H1 (cell line): ENCODE results near the gene FSTL4. TPM values are rescaled to one million over a fixed set of nuclear protein-coding genes. Genes with fewer than 3 reads are reported as not detected.
A peak's percentile ranks its signal among the peaks of the same experiment; 100 is the strongest.

ENCODE experiments used
- CTCF ChIA-PET: fragments of 300-600 bp; sonication (Branson Sonifier 250); formaldehyde crosslinking; loops from one replicate; lab custom pipeline; 2021; ENCODE audit not compliant: partially characterized antibody; lab: Charles Lee
- POLR2A ChIA-PET: fragments of 300-600 bp; sonication (Branson Sonifier 250); formaldehyde crosslinking; loops from one replicate; lab custom pipeline; 2021; ENCODE audit warnings: inconsistent platforms; ENCODE audit not compliant: partially characterized antibody; lab: Charles Lee
- DNase-seq, 2 experiments: peaks; one replicate each; pipeline versions ENCODE4 v3.0.0 to v3.0.0-alpha.2; 2010 to 2022; ENCODE audit warnings: low spot score in 2 of 2, low read depth in 1 of 2, mixed read lengths in 1 of 2
- FAIRE-seq: peaks from 2 replicates; lab custom pipeline; 2011; peaks lifted over from hg19 to GRCh38; lab: Jason Lieb, UNC
- H2AFZ ChIP-seq: 2 replicates; pipeline ENCODE4 v1.8.1; 2012; ENCODE audit warnings: low read length, inconsistent platforms
- H2AK5ac ChIP-seq: 2 replicates; pipeline ENCODE4 v1.6.1; 2013; ENCODE audit warnings: low read depth, low read length
- H2BK120ac ChIP-seq: replicated peaks from 2 replicates; pipeline ENCODE3; 2013; ENCODE audit warnings: low read depth, low read length, inconsistent platforms
- H2BK12ac ChIP-seq: 2 replicates; pipeline ENCODE4 v1.6.1; 2013; ENCODE audit warnings: low read depth, low read length
- H2BK15ac ChIP-seq: 2 replicates; pipeline ENCODE4 v1.6.1; 2013; ENCODE audit warnings: low read length
- H2BK20ac ChIP-seq: 2 replicates; pipeline ENCODE4 v1.6.1; 2013; ENCODE audit warnings: low read length
- H2BK5ac ChIP-seq: 2 replicates; pipeline ENCODE4 v1.6.1; 2013; ENCODE audit warnings: low read depth, low read length
- H3K14ac ChIP-seq: 2 replicates; pipeline ENCODE4 v1.6.1; 2013; ENCODE audit warnings: inconsistent platforms; ENCODE audit not compliant: insufficient read length
- H3K18ac ChIP-seq: 2 replicates; pipeline ENCODE4 v1.6.1; 2013; ENCODE audit warnings: low read length; ENCODE audit errors: extremely low read depth
- H3K23ac ChIP-seq: 2 replicates; pipeline ENCODE4 v1.6.1; 2013; ENCODE audit warnings: inconsistent platforms; ENCODE audit not compliant: insufficient read length
- H3K23me2 ChIP-seq: 2 replicates; pipeline ENCODE4 v1.6.1; 2013; ENCODE audit warnings: low read depth, low read length
- H3K27ac ChIP-seq: 2 replicates; pipeline ENCODE4 v1.6.1; 2011; ENCODE audit warnings: low read depth, low read length, inconsistent platforms
- H3K27me3 ChIP-seq, 4 experiments: replicated peaks in 1 of 4; 1 replicate in 1 of 4; 2 replicates in 3 of 4; pipeline versions ENCODE4 v1.6.1 to v1.8.1; 2011 to 2013; ENCODE audit warnings: low read length in 3 of 4, mild to moderate bottlenecking in 3 of 4, inconsistent platforms in 2 of 4, mixed read lengths in 2 of 4, moderate library complexity in 1 of 4; ENCODE audit not compliant: control insufficient read depth in 3 of 4, insufficient read depth in 3 of 4; ENCODE audit errors: extremely low read depth in 1 of 4
- H3K36me3 ChIP-seq, 4 experiments: 2 replicates each; pipeline versions ENCODE4 v1.6.1 to v1.8.1; 2011 to 2013; ENCODE audit warnings: mild to moderate bottlenecking in 4 of 4, low read length in 3 of 4, moderate library complexity in 2 of 4, control low read depth in 1 of 4, inconsistent platforms in 1 of 4; ENCODE audit not compliant: insufficient read depth in 4 of 4, control insufficient read depth in 2 of 4
- H3K4ac ChIP-seq: replicated peaks from 2 replicates; pipeline ENCODE3; 2013; ENCODE audit warnings: low read length, low read depth, mixed read lengths, inconsistent platforms; ENCODE audit not compliant: insufficient read length
- H3K4me1 ChIP-seq, 4 experiments: replicated peaks in 1 of 4; 1 replicate in 1 of 4; 2 replicates in 3 of 4; pipeline versions ENCODE4 v1.6.1 to v1.8.1; 2011 to 2013; ENCODE audit warnings: low read length in 3 of 4, inconsistent platforms in 2 of 4, mixed read lengths in 1 of 4; ENCODE audit not compliant: insufficient read depth in 4 of 4, control insufficient read depth in 3 of 4
- H3K4me2 ChIP-seq, 2 experiments: 2 replicates each; pipeline versions ENCODE4 v1.6.1 to v1.8.1; 2011 to 2013; ENCODE audit warnings: low read depth in 2 of 2, low read length in 2 of 2, control low read depth in 1 of 2, inconsistent platforms in 1 of 2, mild to moderate bottlenecking in 1 of 2; ENCODE audit not compliant: insufficient read depth in 1 of 2
- H3K4me3 ChIP-seq, 4 experiments: fragments of 200-600, 300-600 bp in 1 of 4; sonication (generic), shearing (Covaris generic), sonication (Bioruptor Twin) in 1 of 4; 2 replicates each; pipeline versions ENCODE4 v1.5.1 to v1.8.1; 2011 to 2016; ENCODE audit warnings: low read length in 4 of 4, low read depth in 3 of 4, control low read depth in 2 of 4, inconsistent platforms in 2 of 4, mild to moderate bottlenecking in 2 of 4, mixed read lengths in 1 of 4, moderate library complexity in 1 of 4; ENCODE audit not compliant: insufficient read depth in 2 of 4; ENCODE audit errors: extremely low read depth in 1 of 4
- H3K56ac ChIP-seq: replicated peaks from 2 replicates; pipeline ENCODE3; 2013; ENCODE audit warnings: low read depth, mild to moderate bottlenecking, mixed read lengths, low read length, inconsistent platforms; ENCODE audit not compliant: insufficient read length
- H3K79me1 ChIP-seq: 2 replicates; pipeline ENCODE4 v1.6.1; 2013; ENCODE audit warnings: low read depth, low read length, control low read depth
- H3K79me2 ChIP-seq, 2 experiments: 2 replicates each; pipeline versions ENCODE4 v1.6.1 to v1.8.1; 2012 to 2013; ENCODE audit warnings: low read length in 2 of 2, mild to moderate bottlenecking in 2 of 2, inconsistent platforms in 1 of 2; ENCODE audit not compliant: insufficient read depth in 2 of 2, control insufficient read depth in 1 of 2
- H3K9ac ChIP-seq, 4 experiments: replicated peaks in 1 of 4; 1 replicate in 1 of 4; 2 replicates in 3 of 4; pipeline versions ENCODE4 v1.6.1 to v1.8.1; 2011 to 2013; ENCODE audit warnings: low read depth in 3 of 4, low read length in 3 of 4, control low read depth in 2 of 4, mild to moderate bottlenecking in 2 of 4, moderate library complexity in 2 of 4, inconsistent platforms in 1 of 4; ENCODE audit errors: extremely low read depth in 1 of 4
- H3K9me3 ChIP-seq, 2 experiments: 2 replicates each; pipeline versions ENCODE4 v1.6.1 to v1.8.1; 2012 to 2013; ENCODE audit warnings: mild to moderate bottlenecking in 2 of 2, moderate library complexity in 2 of 2, control low read depth in 1 of 2, inconsistent platforms in 1 of 2, low read depth in 1 of 2, low read length in 1 of 2, mixed read lengths in 1 of 2; ENCODE audit not compliant: insufficient read depth in 2 of 2
- H4K20me1 ChIP-seq, 2 experiments: replicated peaks in 1 of 2; 2 replicates each; pipeline versions ENCODE3 to v1.8.1; 2011 to 2013; ENCODE audit warnings: inconsistent platforms in 2 of 2, low read length in 2 of 2, mild to moderate bottlenecking in 1 of 2; ENCODE audit not compliant: insufficient read depth in 2 of 2, control insufficient read depth in 1 of 2
- H4K5ac ChIP-seq: 2 replicates; pipeline ENCODE4 v1.6.1; 2013; ENCODE audit warnings: low read length, low read depth, mixed read lengths, inconsistent platforms; ENCODE audit not compliant: insufficient read length
- H4K8ac ChIP-seq: 2 replicates; pipeline ENCODE4 v1.8.0; 2013; ENCODE audit warnings: mild to moderate bottlenecking, moderate library complexity, low read length, inconsistent platforms; ENCODE audit not compliant: insufficient read depth; ENCODE audit errors: extremely low read depth
- H4K91ac ChIP-seq: replicated peaks from 2 replicates; pipeline ENCODE3; 2013; ENCODE audit warnings: low read length, mixed read lengths, inconsistent platforms; ENCODE audit not compliant: insufficient read length
- CHD1 ChIP-seq: IDR thresholded peaks from 2 replicates; pipeline ENCODE4 v1.6.1; 2012; ENCODE audit warnings: low read depth, low read length, improper control_type of control experiment
- EZH2 ChIP-seq: fragments of 200-600 bp; sonication (generic); IDR thresholded peaks from 2 replicates; pipeline ENCODE4 v1.7.1; 2012; ENCODE audit warnings: low read depth, mild to moderate bottlenecking, moderate library complexity, low read length, inconsistent platforms; ENCODE audit not compliant: severe bottlenecking
- HDAC6 ChIP-seq: IDR thresholded peaks from one replicate; pipeline ENCODE4 v1.7.1; 2012; ENCODE audit warnings: low read depth, mild to moderate bottlenecking, inconsistent platforms, low read length, moderate library complexity
- KDM1A ChIP-seq: fragments of 200-600, 300-600 bp; sonication (generic); IDR thresholded peaks from 2 replicates; pipeline ENCODE4 v1.7.1; 2016; ENCODE audit warnings: mild to moderate bottlenecking, low read length, borderline replicate concordance
- NRF1 ChIP-seq: IDR thresholded peaks from 2 replicates; pipeline ENCODE4 v1.6.1; 2011; ENCODE audit warnings: mild to moderate bottlenecking, low read depth, low read length, improper control_type of control experiment
- SIN3A ChIP-seq, 2 experiments: IDR thresholded peaks in 1 of 2; conservative IDR thresholded peaks in 1 of 2; 2 replicates each; pipeline ENCODE4 v1.6.1; 2011 to 2012; ENCODE audit warnings: low read length in 2 of 2, improper control_type of control experiment in 1 of 2, low read depth in 1 of 2, mild to moderate bottlenecking in 1 of 2
- SUZ12 ChIP-seq: fragments of 200-600 bp; sonication (generic); IDR thresholded peaks from 2 replicates; pipeline ENCODE4 v1.6.1; 2012; ENCODE audit warnings: mild to moderate bottlenecking, inconsistent platforms, low read length, moderate library complexity, mixed read lengths
- WGBS, 2 experiments: shearing (Covaris generic) in 1 of 2; methylation state at CpG; one replicate each; pipeline versions ENCODE4 v1.1.6 to v1.1.7; 2013 to 2015; ENCODE audit warnings: low lambda C conversion rate in 2 of 2, mixed read lengths in 2 of 2, inconsistent platforms in 1 of 2, low coverage in 1 of 2, missing lambda C conversion rate in 1 of 2; ENCODE audit not compliant: insufficient replicate concordance in 2 of 2, insufficient coverage in 1 of 2, insufficient read length in 1 of 2; ENCODE audit errors: extremely low coverage in 1 of 2, missing lambda C conversion rate in 1 of 2; 5-methylcytosine and 5-hydroxymethylcytosine counted together
- polyA plus RNA-seq, 7 experiments: library from polyadenylated mRNA; depleted of rRNA in 3 of 7; stranded (reverse) in 5 of 7; unstranded in 2 of 7; fragments of >200 nt in 5 of 7; fragments of 200-250 nt in 2 of 7; gene quantifications; 1 replicate in 5 of 7; 2 replicates in 1 of 7; 4 replicates in 1 of 7; pipeline versions ENCODE4 v1.2.1 to v1.2.3, GENCODE V29; 2011 to 2013; ENCODE audit warnings: missing spikeins in 2 of 7, mixed read lengths in 2 of 7
- total RNA-seq: library from RNA; stranded (reverse); fragmentation: NEBNext Ultra II Directional; extraction: Animal tissue kit (Norgen Biotek cat#: 25700); gene quantifications from 2 replicates; pipeline ENCODE4 v1.2.1, GENCODE V29; 2021
- TF ChIP-seq, protein P1 (sequence below): IDR thresholded peaks from 2 replicates; pipeline ENCODE4 v1.6.1; 2012; ENCODE audit warnings: low read length, inconsistent platforms

FSTL4 gene
- total and polyA plus RNA-seq, 2 of the 8 experiments (the other 6 are each of a cell fraction or from before 2014, with no cell fraction given) = 3.1 to 4.1 TPM

GRCh38 chr5:133246053-133246370, 366.3 kb downstream of the FSTL4 start:
- FAIRE-seq (no peak), DNase-seq (no peak)
- no peak overlapping the region for H3K18ac ChIP-seq
- no peak overlapping the region for H2BK12ac ChIP-seq
- no peak overlapping the region for H3K27ac ChIP-seq
- no peaks in the 10 kb centered on the region for H3K27me3 ChIP-seq
- no peak overlapping the region for H3K23ac ChIP-seq
- no peak overlapping the region for H4K8ac ChIP-seq
- no peak overlapping the region for H2BK15ac ChIP-seq
- no peak overlapping the region for H2BK120ac ChIP-seq
- no peak overlapping the region for H4K5ac ChIP-seq
- POLR2A ChIA-PET = interaction anchor here (1.1 to 1.3 kb wide), 2 partner anchors 24 to 135 kb away, joined by 3 read pairs; no protein-coding TSS in a partner anchor
- H3K9ac ChIP-seq = no peak overlapping the region; a peak in 1 of 7 replicates
- no peaks in the 10 kb centered on the region for H3K9me3 ChIP-seq
- no peak overlapping the region for H2AK5ac ChIP-seq
- H3K4me2 ChIP-seq = no peak overlapping the region
- H3K36me3 ChIP-seq = no peaks in the 10 kb centered on the region
- peak overlapping the region; percentile 28 for H4K91ac ChIP-seq
- H3K79me2 ChIP-seq = no peaks in the 10 kb centered on the region
- H3K14ac ChIP-seq = no peak overlapping the region
- H2BK5ac ChIP-seq = no peak overlapping the region
- H2BK20ac ChIP-seq = no peak overlapping the region
- CTCF ChIA-PET = interaction anchor here (0.7 to 8.7 kb wide), 8 partner anchors 9 to 1349 kb away, joined by 3 to 150 read pairs (median 4); no protein-coding TSS in a partner anchor
- peaks cover 0 to 4% (median 1%) of the 10 kb centered on the region in 4 experiments; a peak in 2 of 7 replicates for H3K4me1 ChIP-seq
- no peak overlapping the region for H3K4ac ChIP-seq
- no peaks in the 10 kb centered on the region; the same call in 1 of the 2 replicates for H3K79me1 ChIP-seq
- H3K23me2 ChIP-seq = no peaks in the 10 kb centered on the region
- no peak overlapping the region for H3K4me3 ChIP-seq
- no peaks in the 10 kb centered on the region for H4K20me1 ChIP-seq
- no peak overlapping the region for H3K56ac ChIP-seq
- WGBS, 2 experiments = 90% methylated on average over 12 of the region's 12 CpGs; no CpG with 5 or more reads in 1 of the 2 experiments
- no peak overlapping the region for H2AFZ ChIP-seq
- no peak for TF ChIP-seq CHD1
- no peak for TF ChIP-seq KDM1A
- TF ChIP-seq EZH2 = no peak
- TF ChIP-seq NRF1 = no peak
- TF ChIP-seq SIN3A (conservative IDR thresholded peaks at IDR 0.05 in 1 of 2, IDR thresholded peaks at IDR 0.05 in 1 of 2; ENCODE audit: low read depth in 1 of 2, low read length in 2 of 2) = no peak
- TF ChIP-seq HDAC6 = no peak
- no peak for TF ChIP-seq SUZ12
- TF ChIP-seq, protein P1, sequence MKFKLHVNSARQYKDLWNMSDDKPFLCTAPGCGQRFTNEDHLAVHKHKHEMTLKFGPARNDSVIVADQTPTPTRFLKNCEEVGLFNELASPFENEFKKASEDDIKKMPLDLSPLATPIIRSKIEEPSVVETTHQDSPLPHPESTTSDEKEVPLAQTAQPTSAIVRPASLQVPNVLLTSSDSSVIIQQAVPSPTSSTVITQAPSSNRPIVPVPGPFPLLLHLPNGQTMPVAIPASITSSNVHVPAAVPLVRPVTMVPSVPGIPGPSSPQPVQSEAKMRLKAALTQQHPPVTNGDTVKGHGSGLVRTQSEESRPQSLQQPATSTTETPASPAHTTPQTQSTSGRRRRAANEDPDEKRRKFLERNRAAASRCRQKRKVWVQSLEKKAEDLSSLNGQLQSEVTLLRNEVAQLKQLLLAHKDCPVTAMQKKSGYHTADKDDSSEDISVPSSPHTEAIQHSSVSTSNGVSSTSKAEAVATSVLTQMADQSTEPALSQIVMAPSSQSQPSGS = no peak
